Measurements from ENCODE around the gene LRP1B. TPM values are rescaled to one million over a fixed set of nuclear protein-coding genes. Genes with fewer than 3 reads are reported as not detected.

The LRP1B gene
- polyA plus RNA-seq, 1 donor from 2014 or later = 12.7 TPM

DNA sequence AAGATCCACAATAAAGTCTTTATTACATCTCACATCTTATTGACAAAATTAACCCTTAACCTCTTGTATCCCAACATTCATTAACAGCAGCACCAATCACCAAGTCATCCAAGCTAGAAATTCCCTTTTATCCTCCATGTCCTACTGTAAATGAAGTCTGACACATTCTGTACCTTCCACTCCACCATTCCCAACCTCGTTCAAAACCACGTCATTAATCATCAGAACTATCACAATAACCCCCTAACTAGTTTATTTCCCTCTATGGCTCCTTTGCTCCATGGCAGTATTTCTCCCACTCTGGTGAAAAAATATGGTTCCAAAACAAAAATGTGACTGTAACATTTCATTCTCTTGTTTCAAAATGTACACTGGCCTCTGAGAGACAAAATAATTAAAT lies 1626.2 kb downstream of the LRP1B start:
- Histone ChIP-seq H3F3A (ENCODE audit: insufficient read depth, low read length, poor library complexity, severe bottlenecking) (no peaks in the 10 kb centered on the region), H3K9me2 (ENCODE audit: insufficient read depth, low read length) (no peaks in the 10 kb centered on the region), H3K27me3 (ENCODE audit: insufficient read depth, low read depth, low read length) (no peaks in the 10 kb centered on the region), H2AFZ (ENCODE audit: low read depth, low read length) (no peak overlapping the region), H3K79me2 (replicated peaks; ENCODE audit: insufficient read depth, low read length) (no peaks in the 10 kb centered on the region), H3K9me3 (ENCODE audit: low read length) (no peaks in the 10 kb centered on the region), H3K27ac (ENCODE audit: low read length) (no peak overlapping the region), H3K36me3 (ENCODE audit: insufficient read depth, low read length) (no peaks in the 10 kb centered on the region), H3K9ac (ENCODE audit: low read length) (no peak overlapping the region), H3K4me3 (ENCODE audit: low read length) (no peak overlapping the region), H3K4me2 (ENCODE audit: low read length) (no peak overlapping the region), H4K20me1 (ENCODE audit: insufficient read depth) (no peaks in the 10 kb centered on the region)
- TF ChIP-seq EZH2 (IDR thresholded peaks at IDR 0.05; ENCODE audit: borderline replicate concordance, insufficient read depth, low read length, poor library complexity, severe bottlenecking) (no peak), POLR2AphosphoS5 (IDR thresholded peaks at IDR 0.05) (no peak), RAD21 (conservative IDR thresholded peaks at IDR 0.05) (no peak), EP300 (conservative IDR thresholded peaks at IDR 0.05; ENCODE audit: poor library complexity, severe bottlenecking) (no peak), TAF1 (IDR thresholded peaks at IDR 0.05; ENCODE audit: low read depth) (no peak)
- TF ChIP-seq, protein P1, sequence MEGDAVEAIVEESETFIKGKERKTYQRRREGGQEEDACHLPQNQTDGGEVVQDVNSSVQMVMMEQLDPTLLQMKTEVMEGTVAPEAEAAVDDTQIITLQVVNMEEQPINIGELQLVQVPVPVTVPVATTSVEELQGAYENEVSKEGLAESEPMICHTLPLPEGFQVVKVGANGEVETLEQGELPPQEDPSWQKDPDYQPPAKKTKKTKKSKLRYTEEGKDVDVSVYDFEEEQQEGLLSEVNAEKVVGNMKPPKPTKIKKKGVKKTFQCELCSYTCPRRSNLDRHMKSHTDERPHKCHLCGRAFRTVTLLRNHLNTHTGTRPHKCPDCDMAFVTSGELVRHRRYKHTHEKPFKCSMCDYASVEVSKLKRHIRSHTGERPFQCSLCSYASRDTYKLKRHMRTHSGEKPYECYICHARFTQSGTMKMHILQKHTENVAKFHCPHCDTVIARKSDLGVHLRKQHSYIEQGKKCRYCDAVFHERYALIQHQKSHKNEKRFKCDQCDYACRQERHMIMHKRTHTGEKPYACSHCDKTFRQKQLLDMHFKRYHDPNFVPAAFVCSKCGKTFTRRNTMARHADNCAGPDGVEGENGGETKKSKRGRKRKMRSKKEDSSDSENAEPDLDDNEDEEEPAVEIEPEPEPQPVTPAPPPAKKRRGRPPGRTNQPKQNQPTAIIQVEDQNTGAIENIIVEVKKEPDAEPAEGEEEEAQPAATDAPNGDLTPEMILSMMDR (IDR thresholded peaks at IDR 0.05; ENCODE audit: poor library complexity, severe bottlenecking) = no peak

DNA sequence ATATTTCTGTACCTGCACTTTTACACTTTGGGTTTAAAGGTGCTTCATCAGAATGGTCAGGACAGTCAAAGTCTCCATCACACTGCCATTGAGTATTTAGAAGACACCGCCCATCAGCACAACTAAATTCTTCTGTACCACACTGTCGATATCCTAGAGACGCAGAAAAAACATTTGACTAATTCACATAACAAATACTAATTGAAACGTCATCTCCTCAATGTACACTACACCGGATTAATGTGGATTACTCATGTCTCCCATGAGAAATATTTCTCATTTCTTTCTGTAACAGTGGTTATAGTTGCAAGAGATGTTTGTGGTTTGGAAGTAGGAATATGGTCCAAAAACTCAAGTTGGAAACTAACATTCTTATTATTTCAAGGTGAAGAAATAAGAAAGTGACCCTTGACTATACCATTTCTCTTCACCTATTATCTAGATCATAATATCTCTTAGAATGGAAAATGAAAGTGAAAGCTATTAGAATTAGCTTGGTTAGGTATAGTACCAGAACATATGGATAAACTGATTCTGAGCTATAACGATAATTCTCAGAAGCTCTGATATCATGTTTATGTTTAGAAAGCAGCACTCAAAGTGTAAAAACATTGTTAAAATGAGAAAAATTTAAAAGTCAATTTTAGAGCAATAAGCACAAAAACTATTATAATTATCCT lies 1627.7 kb downstream of the LRP1B start:
- H3K79me2 ChIP-seq (replicated peaks; ENCODE audit: insufficient read depth, low read length) = no peaks in the 10 kb centered on the region
- no peaks in the 10 kb centered on the region for H3F3A ChIP-seq (ENCODE audit: insufficient read depth, low read length, poor library complexity, severe bottlenecking)
- H3K9ac ChIP-seq (ENCODE audit: low read length) = no peak overlapping the region
- no peaks in the 10 kb centered on the region for H3K9me3 ChIP-seq (ENCODE audit: low read length)
- H2AFZ ChIP-seq (ENCODE audit: low read depth, low read length) = no peak overlapping the region
- no peaks in the 10 kb centered on the region for H3K9me2 ChIP-seq (ENCODE audit: insufficient read depth, low read length)
- TF ChIP-seq, protein P1 (IDR thresholded peaks at IDR 0.05; ENCODE audit: poor library complexity, severe bottlenecking) = no peak
- TF ChIP-seq MXI1 (conservative IDR thresholded peaks at IDR 0.05; ENCODE audit: poor library complexity, severe bottlenecking) = no peak
- TF ChIP-seq POLR2AphosphoS5 (IDR thresholded peaks at IDR 0.05) = no peak
- TF ChIP-seq TAF1 (IDR thresholded peaks at IDR 0.05; ENCODE audit: low read depth) = no peak
- no peak for TF ChIP-seq RAD21 (conservative IDR thresholded peaks at IDR 0.05)
- no peak for TF ChIP-seq EZH2 (IDR thresholded peaks at IDR 0.05; ENCODE audit: borderline replicate concordance, insufficient read depth, low read length, poor library complexity, severe bottlenecking)
- TF ChIP-seq, protein P2, sequence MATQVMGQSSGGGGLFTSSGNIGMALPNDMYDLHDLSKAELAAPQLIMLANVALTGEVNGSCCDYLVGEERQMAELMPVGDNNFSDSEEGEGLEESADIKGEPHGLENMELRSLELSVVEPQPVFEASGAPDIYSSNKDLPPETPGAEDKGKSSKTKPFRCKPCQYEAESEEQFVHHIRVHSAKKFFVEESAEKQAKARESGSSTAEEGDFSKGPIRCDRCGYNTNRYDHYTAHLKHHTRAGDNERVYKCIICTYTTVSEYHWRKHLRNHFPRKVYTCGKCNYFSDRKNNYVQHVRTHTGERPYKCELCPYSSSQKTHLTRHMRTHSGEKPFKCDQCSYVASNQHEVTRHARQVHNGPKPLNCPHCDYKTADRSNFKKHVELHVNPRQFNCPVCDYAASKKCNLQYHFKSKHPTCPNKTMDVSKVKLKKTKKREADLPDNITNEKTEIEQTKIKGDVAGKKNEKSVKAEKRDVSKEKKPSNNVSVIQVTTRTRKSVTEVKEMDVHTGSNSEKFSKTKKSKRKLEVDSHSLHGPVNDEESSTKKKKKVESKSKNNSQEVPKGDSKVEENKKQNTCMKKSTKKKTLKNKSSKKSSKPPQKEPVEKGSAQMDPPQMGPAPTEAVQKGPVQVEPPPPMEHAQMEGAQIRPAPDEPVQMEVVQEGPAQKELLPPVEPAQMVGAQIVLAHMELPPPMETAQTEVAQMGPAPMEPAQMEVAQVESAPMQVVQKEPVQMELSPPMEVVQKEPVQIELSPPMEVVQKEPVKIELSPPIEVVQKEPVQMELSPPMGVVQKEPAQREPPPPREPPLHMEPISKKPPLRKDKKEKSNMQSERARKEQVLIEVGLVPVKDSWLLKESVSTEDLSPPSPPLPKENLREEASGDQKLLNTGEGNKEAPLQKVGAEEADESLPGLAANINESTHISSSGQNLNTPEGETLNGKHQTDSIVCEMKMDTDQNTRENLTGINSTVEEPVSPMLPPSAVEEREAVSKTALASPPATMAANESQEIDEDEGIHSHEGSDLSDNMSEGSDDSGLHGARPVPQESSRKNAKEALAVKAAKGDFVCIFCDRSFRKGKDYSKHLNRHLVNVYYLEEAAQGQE (IDR thresholded peaks at IDR 0.05; ENCODE audit: borderline replicate concordance) = no peak
- no peak for TF ChIP-seq EP300 (conservative IDR thresholded peaks at IDR 0.05; ENCODE audit: poor library complexity, severe bottlenecking)
- no peak for TF ChIP-seq SMC3 (conservative IDR thresholded peaks at IDR 0.05; ENCODE audit: poor library complexity)
- H3K36me3 ChIP-seq (ENCODE audit: insufficient read depth, low read length) = no peaks in the 10 kb centered on the region
- H3K4me2 ChIP-seq (ENCODE audit: low read length) = no peak overlapping the region
- no peak overlapping the region for H3K27ac ChIP-seq (ENCODE audit: low read length)
- H3K27me3 ChIP-seq (ENCODE audit: insufficient read depth, low read depth, low read length) = no peaks in the 10 kb centered on the region
- no peak overlapping the region for H3K4me3 ChIP-seq (ENCODE audit: low read length)
- H4K20me1 ChIP-seq (ENCODE audit: insufficient read depth) = no peaks in the 10 kb centered on the region

Data from neural cell (in vitro differentiated cells).